ENCODE data around the gene VANGL2.

- no peak for TF ChIP-seq POLR2A (IDR thresholded peaks at IDR 0.05; ENCODE audit: low read depth, low read length)
- no peak for TF ChIP-seq POLR2AphosphoS5 (IDR thresholded peaks at IDR 0.05; ENCODE audit: low read depth, low read length)
- TF ChIP-seq TAF1 (IDR thresholded peaks at IDR 0.05; ENCODE audit: borderline replicate concordance, low read depth, low read length), result no peak
Observed at GRCh38 chr1:160408864-160409263, 8.5 kb downstream of the VANGL2 start.
